GM18909 (cell line): Measurements from ENCODE around the gene PLEKHG3.

ENCODE experiments used
- ATAC-seq: cut with Tn5 transposase; IDR thresholded peaks from one replicate; pipeline ENCODE4 v1.9.1; 2021; ENCODE audit warnings: mild to moderate bottlenecking; ENCODE audit not compliant: unreplicated experiment, poor library complexity

PLEKHG3 gene

GRCh38 chr14:64760146-64760755 lies 56.0 kb downstream of the PLEKHG3 start:
- ATAC-seq: no peak

- no peak for ATAC-seq
Observed at GRCh38 chr14:64760916-64761315, 56.7 kb downstream of the PLEKHG3 start.

GRCh38 chr14:64761441-64762043 lies 57.3 kb downstream of the PLEKHG3 start:
- no peak for ATAC-seq

- ATAC-seq: no peak
Observed at GRCh38 chr14:64762044-64763034, 58.1 kb downstream of the PLEKHG3 start.

GRCh38 chr14:64763085-64763782 lies 59.0 kb downstream of the PLEKHG3 start:
- no peak for ATAC-seq

- no peak for ATAC-seq
Observed at GRCh38 chr14:64763801-64764621, 59.8 kb downstream of the PLEKHG3 start.

- no peak for ATAC-seq
Observed at GRCh38 chr14:64764641-64765520, 60.7 kb downstream of the PLEKHG3 start.

GRCh38 chr14:64765740-64766302 lies 61.6 kb downstream of the PLEKHG3 start:
- ATAC-seq: no peak

- no peak for ATAC-seq
Observed at GRCh38 chr14:64766430-64767151, 62.4 kb downstream of the PLEKHG3 start.

GRCh38 chr14:64767215-64767964 lies 63.2 kb downstream of the PLEKHG3 start:
- no peak for ATAC-seq

GRCh38 chr14:64768401-64769095 lies 64.3 kb downstream of the PLEKHG3 start:
- ATAC-seq: no peak

- no peak for ATAC-seq
Observed at GRCh38 chr14:64769096-64770020, 65.1 kb downstream of the PLEKHG3 start.

- no peak for ATAC-seq
Observed at GRCh38 chr14:64770751-64771150, 66.5 kb downstream of the PLEKHG3 start.

- no peak for ATAC-seq
Observed at GRCh38 chr14:64771161-64771560, 66.9 kb downstream of the PLEKHG3 start.

GRCh38 chr14:64772397-64772950 lies 68.2 kb downstream of the PLEKHG3 start:
- ATAC-seq: no peak
